ENCODE data around the gene RAB43. TPM values are rescaled to one million over a fixed set of nuclear protein-coding genes. Genes with fewer than 3 reads are reported as not detected.

The RAB43 gene
- total RNA-seq, 4 donors from 2014 or later, result 6.3 to 16.4 (median 9.9) TPM

DNA sequence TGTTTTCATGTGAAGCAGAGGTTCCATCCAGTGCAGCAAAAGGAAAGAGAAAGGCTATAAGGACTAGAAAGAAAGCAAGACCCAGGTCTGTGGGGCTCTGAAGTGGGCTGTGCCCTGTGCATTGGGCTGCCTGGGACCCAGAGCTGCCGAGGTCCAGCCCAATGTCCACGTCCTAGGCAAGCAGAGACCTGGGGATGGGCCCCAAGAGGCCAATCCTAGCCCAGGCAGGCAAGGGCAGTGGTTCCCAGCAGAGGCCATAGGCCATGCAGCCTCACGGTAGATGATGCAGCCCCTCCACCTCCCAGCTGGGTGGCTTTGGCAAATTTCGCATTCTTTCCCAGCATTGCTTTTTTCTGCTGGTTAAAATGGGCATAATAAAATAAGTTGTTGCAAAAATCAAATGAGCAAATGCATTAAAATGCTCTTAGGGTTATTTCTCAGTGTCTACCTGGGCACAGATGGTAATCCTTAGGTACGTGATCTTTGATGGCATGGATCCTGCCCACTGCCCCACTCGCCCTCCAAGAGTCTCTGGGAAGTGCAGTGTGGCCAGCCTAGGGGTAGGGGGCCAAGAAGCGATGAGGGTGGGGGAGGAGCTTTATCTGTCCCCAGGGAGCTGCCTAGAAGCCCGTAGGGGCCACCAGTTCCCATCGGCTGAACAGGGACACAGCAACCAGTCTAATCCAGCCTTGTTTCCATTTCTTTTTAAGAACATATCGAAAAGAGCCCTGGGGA lies 83.3 kb downstream of the RAB43 start:
- TF ChIP-seq, protein P1, sequence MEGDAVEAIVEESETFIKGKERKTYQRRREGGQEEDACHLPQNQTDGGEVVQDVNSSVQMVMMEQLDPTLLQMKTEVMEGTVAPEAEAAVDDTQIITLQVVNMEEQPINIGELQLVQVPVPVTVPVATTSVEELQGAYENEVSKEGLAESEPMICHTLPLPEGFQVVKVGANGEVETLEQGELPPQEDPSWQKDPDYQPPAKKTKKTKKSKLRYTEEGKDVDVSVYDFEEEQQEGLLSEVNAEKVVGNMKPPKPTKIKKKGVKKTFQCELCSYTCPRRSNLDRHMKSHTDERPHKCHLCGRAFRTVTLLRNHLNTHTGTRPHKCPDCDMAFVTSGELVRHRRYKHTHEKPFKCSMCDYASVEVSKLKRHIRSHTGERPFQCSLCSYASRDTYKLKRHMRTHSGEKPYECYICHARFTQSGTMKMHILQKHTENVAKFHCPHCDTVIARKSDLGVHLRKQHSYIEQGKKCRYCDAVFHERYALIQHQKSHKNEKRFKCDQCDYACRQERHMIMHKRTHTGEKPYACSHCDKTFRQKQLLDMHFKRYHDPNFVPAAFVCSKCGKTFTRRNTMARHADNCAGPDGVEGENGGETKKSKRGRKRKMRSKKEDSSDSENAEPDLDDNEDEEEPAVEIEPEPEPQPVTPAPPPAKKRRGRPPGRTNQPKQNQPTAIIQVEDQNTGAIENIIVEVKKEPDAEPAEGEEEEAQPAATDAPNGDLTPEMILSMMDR (IDR thresholded peaks at IDR 0.05; ENCODE audit: low read depth), result no peak

Other genes starting within 250 kb of the RAB43 start
- 10 to 100 TPM; 34.1 to 87.0 (median 42.2) TPM for gene ACAD9, start 242.2 kb downstream of the RAB43 start, total RNA-seq
- gene CFAP92, start 127.7 kb downstream of the RAB43 start, total RNA-seq, result 1 to 10 TPM in 2 of 4 donors, under 1 TPM in 2; 0.22 to 1.5 (median 0.90) TPM
- gene EFCC1, start 120.5 kb downstream of the RAB43 start, total RNA-seq, result 1 to 10 TPM in 2 of 4 donors, under 1 TPM in 2; 0.33 to 3.8 (median 0.72) TPM
- gene GP9, start 61.0 kb downstream of the RAB43 start, total RNA-seq, result not detected
- 10 to 100 TPM; 15.8 to 23.0 (median 19.3) TPM for gene ISY1, start 39.3 kb upstream of the RAB43 start, total RNA-seq
- 100 to 1,000 TPM; 438 to 508 (median 456) TPM for gene CNBP, start 62.1 kb upstream of the RAB43 start, total RNA-seq
- gene COPG1, start 127.8 kb upstream of the RAB43 start, total RNA-seq, result 100 to 1,000 TPM in 2 of 4 donors, 10 to 100 TPM in 2; 81.9 to 105 (median 91.8) TPM
- 10 to 100 TPM; 23.6 to 62.9 (median 28.2) TPM for gene HMCES, start 157.1 kb upstream of the RAB43 start, total RNA-seq